HEK293 (cell line): ENCODE results near the gene DYRK4.

Experiments
- BCL11A ChIP-seq: fragments of 450-650 bp; formaldehyde crosslinking; IDR thresholded peaks from 2 replicates; pipeline ENCODE4 v1.5.1; 2016; ENCODE audit warnings: low read depth, missing biosample characterization, missing genetic modification characterization
- SALL2 ChIP-seq: fragments of 450-650 bp; formaldehyde crosslinking; IDR thresholded peaks from 2 replicates; pipeline ENCODE4 v1.5.0; 2017; ENCODE audit warnings: missing biosample characterization, mild to moderate bottlenecking, missing genetic modification characterization, borderline replicate concordance
- ZBTB21 ChIP-seq: fragments of 450-650 bp; formaldehyde crosslinking; IDR thresholded peaks from 2 replicates; pipeline ENCODE4 v1.5.1; 2017; ENCODE audit warnings: missing biosample characterization, missing genetic modification characterization
- ZNF121 ChIP-seq: fragments of 450-650 bp; formaldehyde crosslinking; IDR thresholded peaks from 2 replicates; pipeline ENCODE4 v1.5.1; 2016; ENCODE audit warnings: missing biosample characterization, missing genetic modification characterization
- ZNF146 ChIP-seq: fragments of 450-650 bp; formaldehyde crosslinking; IDR thresholded peaks from 2 replicates; pipeline ENCODE4 v1.5.1; 2016; ENCODE audit warnings: missing biosample characterization, missing genetic modification characterization
- ZNF362 ChIP-seq: fragments of 450-650 bp; formaldehyde crosslinking; IDR thresholded peaks from 2 replicates; pipeline ENCODE4 v1.5.1; 2016; ENCODE audit warnings: missing biosample characterization, missing genetic modification characterization

- TF ChIP-seq ZBTB21 (tag by site-specific recombination) (no peak), SALL2 (no peak), ZNF146 (tag by site-specific recombination) (no peak), ZNF121 (tag by site-specific recombination) (no peak), BCL11A (tag by site-specific recombination) (no peak), ZNF362 (tag by site-specific recombination) (no peak)
Measured at GRCh38 chr12:4591180-4591687, 29.2 kb downstream of the DYRK4 start.
